GM12865 (cell line): ENCODE measurements around the gene SYNPO2.

Experiments
- DNase-seq: peaks from one replicate; pipeline ENCODE4 v3.0.0; 2010; ENCODE audit warnings: low read depth
- H3K4me3 ChIP-seq: 2 replicates; pipeline ENCODE4 v1.5.1; 2011; ENCODE audit warnings: mild to moderate bottlenecking, low read depth, low read length, control low read depth
- TF ChIP-seq, protein P1 (sequence below): IDR thresholded peaks from 2 replicates; pipeline ENCODE4 v1.5.1; 2011; ENCODE audit warnings: low read length, control low read depth, low read depth, inconsistent platforms; ENCODE audit not compliant: insufficient read depth; ENCODE audit errors: missing control alignments

Gene SYNPO2

DNA sequence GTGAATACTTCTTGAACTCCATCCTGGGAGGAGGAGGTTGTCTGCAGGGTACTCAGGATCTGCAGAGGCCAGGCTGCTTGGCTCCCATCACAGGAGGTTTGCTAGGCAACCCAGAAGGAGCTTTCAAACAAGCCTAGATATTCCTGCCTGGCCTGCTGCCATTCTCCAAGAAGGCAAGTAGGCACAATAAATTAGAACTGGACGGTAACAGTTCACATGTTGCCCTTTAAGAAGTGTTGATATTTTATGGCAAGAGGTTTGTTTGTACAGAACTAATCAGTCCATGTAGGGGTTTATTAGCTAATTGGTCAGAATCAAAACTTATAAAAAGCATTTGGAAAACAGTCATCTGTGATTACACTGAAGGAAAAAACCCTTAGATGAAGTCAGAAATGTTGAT is 39.3 kb downstream of the SYNPO2 start:
- no peak overlapping the region for H3K4me3 ChIP-seq
- DNase-seq: no peak
- TF ChIP-seq, protein P1, sequence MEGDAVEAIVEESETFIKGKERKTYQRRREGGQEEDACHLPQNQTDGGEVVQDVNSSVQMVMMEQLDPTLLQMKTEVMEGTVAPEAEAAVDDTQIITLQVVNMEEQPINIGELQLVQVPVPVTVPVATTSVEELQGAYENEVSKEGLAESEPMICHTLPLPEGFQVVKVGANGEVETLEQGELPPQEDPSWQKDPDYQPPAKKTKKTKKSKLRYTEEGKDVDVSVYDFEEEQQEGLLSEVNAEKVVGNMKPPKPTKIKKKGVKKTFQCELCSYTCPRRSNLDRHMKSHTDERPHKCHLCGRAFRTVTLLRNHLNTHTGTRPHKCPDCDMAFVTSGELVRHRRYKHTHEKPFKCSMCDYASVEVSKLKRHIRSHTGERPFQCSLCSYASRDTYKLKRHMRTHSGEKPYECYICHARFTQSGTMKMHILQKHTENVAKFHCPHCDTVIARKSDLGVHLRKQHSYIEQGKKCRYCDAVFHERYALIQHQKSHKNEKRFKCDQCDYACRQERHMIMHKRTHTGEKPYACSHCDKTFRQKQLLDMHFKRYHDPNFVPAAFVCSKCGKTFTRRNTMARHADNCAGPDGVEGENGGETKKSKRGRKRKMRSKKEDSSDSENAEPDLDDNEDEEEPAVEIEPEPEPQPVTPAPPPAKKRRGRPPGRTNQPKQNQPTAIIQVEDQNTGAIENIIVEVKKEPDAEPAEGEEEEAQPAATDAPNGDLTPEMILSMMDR: no peak

DNA sequence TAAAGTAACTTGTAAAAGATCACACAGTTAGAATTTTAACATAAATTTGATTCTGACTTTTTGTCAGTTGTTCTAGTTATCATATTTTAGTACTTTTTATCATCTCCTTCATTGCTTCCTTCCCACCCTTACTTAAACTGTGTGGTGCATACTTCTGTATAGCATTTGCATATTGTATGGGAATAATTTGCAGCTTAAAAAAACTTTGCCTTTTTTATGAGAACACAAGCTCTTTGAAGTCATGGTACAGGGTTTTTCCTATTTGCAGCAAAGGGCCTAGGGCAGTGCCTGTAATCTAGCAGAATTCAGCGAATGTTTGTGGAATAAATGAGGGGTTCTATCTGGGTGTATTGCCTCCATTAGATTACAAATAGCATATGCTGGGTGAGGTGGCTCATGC is 41.6 kb downstream of the SYNPO2 start:
- no peak overlapping the region for H3K4me3 ChIP-seq
- DNase-seq: no peak
- TF ChIP-seq, protein P1: no peak

DNA sequence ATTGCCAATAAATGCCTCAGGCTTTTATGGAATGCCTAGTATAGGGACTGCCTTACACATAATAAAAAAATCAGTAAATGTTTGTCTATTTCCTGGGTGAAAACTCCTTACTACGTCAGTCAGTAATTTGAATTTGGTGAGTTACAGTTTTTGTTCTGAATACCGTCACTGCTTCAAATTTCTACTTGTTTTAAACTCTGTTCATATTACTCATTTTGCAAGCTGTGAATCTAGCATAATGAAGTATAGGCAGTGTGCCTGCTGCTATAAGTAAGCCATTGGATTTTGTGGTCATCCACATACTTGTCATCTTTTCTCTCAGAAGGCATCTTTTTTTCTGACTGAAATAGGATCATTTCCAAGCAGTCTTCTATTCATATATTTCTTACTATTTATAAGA is 43.1 kb downstream of the SYNPO2 start:
- TF ChIP-seq, protein P1: no peak
- no peak overlapping the region for H3K4me3 ChIP-seq
- DNase-seq: no peak

DNA sequence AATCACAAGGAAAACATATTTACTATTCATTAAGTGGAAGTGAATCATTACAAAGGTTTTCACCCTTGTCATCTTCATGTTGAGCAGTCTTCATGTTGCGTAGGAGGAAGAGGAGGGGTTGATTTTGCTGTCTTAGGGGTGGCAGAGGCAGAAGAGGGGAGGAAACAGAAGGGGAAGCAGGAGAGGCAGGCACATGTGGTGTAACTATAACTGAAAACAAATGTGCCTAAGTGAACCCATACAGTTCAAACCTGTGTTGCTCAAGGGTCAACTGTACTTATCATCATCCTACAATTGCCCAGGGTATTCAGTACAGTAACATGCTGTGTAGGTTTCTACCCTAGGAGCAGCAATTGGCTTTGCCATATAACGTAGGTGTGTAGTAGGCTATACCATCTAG is 47.2 kb downstream of the SYNPO2 start:
- DNase-seq: no peak
- TF ChIP-seq, protein P1: no peak
- H3K4me3 ChIP-seq: no peak overlapping the region

DNA sequence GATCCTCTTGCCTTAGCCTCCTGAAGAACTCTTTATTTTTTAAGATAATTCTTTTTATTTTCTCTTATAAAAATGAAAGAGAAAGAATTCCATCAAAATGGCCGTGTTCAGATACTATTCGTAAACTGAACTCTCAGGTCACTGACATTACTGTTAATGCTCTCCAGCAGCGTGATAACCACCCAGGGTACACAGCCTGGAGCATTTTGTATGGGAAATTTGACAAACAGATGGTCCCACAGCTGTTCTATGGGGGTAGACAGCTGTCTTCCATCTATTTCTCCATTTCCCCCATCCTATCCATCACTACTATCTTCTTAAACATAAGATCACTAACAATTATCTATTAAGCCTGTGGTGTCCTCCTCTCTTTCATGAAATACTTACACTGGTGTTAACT is 47.8 kb downstream of the SYNPO2 start:
- DNase-seq: no peak
- H3K4me3 ChIP-seq: no peak overlapping the region
- TF ChIP-seq, protein P1: no peak

DNA sequence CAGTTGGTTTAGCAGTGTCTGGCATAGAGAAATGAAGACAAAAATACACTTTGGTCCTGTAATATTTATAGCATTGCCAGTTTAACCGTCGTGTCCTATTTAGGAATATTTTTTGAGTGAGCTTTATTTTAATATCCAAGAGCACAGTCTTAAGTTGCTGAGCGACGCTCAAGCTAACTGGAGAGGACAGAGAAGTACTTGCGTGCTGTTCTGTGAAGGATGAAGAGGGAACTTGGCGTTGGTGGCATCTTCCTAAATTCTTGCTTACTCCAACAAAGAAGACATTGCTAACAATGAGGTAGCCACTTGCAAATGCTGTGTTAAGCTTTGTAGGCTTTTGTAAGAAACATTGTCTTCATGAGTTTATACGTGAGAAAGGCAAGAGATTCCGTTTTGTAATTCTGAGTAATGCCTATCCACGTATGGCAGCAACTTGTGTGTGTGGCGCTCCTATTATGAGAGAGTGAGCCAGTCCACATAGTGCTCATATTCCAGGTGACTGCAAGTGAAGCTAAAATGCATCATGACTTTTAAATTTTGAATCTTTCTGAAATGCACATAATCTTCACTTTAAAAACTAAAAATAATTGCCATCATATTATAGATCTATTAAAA is 50.6 kb downstream of the SYNPO2 start:
- no peak overlapping the region for H3K4me3 ChIP-seq
- DNase-seq: no peak
- TF ChIP-seq, protein P1: no peak

DNA sequence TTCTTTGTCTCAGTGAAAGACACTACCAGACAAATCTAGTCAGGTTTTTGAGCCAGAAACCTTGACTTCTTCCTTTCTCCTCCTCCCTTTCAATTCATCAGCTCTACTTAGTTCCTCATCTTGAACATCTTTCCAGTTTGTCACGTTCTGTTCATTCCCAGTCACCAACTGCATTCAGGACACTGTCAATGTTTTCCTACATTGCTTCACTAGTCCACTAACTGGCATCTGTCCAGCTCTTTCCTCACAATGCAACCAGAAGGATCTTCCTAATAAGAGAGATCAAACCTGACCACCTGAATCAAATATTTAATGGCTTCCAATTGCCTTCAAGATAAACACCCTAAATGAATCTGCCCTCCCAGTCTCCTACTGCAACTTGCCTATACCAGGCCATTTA is 52.5 kb downstream of the SYNPO2 start:
- H3K4me3 ChIP-seq: no peak overlapping the region
- TF ChIP-seq, protein P1: no peak
- DNase-seq: no peak
